ENCODE results near the gene PTTG1. TPM values are rescaled to one million over a fixed set of nuclear protein-coding genes. Genes with fewer than 3 reads are reported as not detected.

Gene PTTG1
- polyA plus RNA-seq, 1 donor (not counting 4 experiments of a cell fraction or from before 2014, with no cell fraction given): 112 TPM

DNA sequence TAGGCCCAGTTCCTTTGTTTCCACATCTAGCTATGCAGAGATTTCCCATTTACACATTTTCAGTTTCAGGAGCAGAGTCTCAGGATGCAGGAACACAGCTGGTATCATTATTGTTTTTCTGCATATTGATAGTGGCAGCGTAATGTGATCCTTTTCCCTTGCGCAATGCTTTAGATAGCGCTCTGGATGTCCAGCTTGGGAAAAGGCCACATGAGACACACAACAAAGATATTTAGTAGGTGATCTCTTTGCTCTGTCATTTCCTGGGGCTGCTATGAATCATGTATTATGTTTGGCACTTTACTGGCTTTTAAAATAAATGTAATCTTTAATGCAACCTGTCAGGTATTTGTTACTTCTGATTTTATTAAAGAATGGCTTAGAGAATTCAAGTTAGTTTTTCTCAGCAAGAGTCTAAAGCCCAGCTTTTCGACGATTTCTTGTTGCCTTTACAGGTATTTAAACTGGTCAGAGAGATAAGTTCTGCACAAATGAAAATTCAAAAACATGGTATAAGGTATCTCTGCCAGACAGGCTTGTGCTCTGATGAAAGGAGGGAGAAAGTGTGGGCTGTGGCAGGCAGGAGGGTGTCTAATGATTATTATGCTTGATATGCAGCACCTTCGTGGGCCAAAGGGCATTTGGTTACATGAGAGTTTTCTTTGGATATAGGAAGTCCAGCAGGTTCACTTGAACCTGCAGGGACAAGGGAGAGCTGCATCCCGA is 42.2 kb downstream of the PTTG1 start:
- no peaks in the 10 kb centered on the region for H3K27me3 ChIP-seq (ENCODE audit: control insufficient read depth, extremely low read depth, insufficient read depth, low read length)
- no peak for TF ChIP-seq EZH2 (IDR thresholded peaks at IDR 0.05; ENCODE audit: low read length)
- TF ChIP-seq, protein P1, sequence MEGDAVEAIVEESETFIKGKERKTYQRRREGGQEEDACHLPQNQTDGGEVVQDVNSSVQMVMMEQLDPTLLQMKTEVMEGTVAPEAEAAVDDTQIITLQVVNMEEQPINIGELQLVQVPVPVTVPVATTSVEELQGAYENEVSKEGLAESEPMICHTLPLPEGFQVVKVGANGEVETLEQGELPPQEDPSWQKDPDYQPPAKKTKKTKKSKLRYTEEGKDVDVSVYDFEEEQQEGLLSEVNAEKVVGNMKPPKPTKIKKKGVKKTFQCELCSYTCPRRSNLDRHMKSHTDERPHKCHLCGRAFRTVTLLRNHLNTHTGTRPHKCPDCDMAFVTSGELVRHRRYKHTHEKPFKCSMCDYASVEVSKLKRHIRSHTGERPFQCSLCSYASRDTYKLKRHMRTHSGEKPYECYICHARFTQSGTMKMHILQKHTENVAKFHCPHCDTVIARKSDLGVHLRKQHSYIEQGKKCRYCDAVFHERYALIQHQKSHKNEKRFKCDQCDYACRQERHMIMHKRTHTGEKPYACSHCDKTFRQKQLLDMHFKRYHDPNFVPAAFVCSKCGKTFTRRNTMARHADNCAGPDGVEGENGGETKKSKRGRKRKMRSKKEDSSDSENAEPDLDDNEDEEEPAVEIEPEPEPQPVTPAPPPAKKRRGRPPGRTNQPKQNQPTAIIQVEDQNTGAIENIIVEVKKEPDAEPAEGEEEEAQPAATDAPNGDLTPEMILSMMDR (optimal IDR thresholded peaks at IDR 0.05 in 1 of 3, IDR thresholded peaks at IDR 0.05 in 1 of 3, conservative IDR thresholded peaks at IDR 0.05 in 1 of 3; ENCODE audit: extremely low read depth in 1 of 3, insufficient read depth in 2 of 3, low read length in 3 of 3): no peak
- no peaks in the 10 kb centered on the region for H3K36me3 ChIP-seq (ENCODE audit: control insufficient read depth in 2 of 2, extremely low read depth in 1 of 2, insufficient read depth in 2 of 2, low read length in 2 of 2)
- no peaks in the 10 kb centered on the region for H4K20me1 ChIP-seq (ENCODE audit: control insufficient read depth, extremely low read depth, insufficient read depth, low read length)
- H3K9me3 ChIP-seq (ENCODE audit: control insufficient read depth, low read depth, low read length): no peaks in the 10 kb centered on the region
- no peak overlapping the region for H3K27ac ChIP-seq (ENCODE audit: control insufficient read depth, insufficient read depth, low read length)
- H3K79me2 ChIP-seq (ENCODE audit: control insufficient read depth, insufficient read depth, low read length): no peaks in the 10 kb centered on the region
- no peak for FAIRE-seq
- DNase-seq (ENCODE audit: low read depth, low spot score): no peak
- H2AFZ ChIP-seq (ENCODE audit: control insufficient read depth, low read length): no peak overlapping the region
- no peak overlapping the region for H3K9ac ChIP-seq (ENCODE audit: control insufficient read depth, extremely low read depth, insufficient read depth, low read length)
- H3K4me1 ChIP-seq (ENCODE audit: control insufficient read depth, extremely low read depth, insufficient read depth, low read length): no peaks in the 10 kb centered on the region
- H3K4me2 ChIP-seq (ENCODE audit: control insufficient read depth, extremely low read depth, insufficient read depth, low read depth, low read length): no peak overlapping the region
- H3K4me3 ChIP-seq (ENCODE audit: control insufficient read depth in 2 of 3, extremely low read depth in 1 of 3, insufficient read depth in 2 of 3, low read depth in 1 of 3, low read length in 3 of 3): no peak overlapping the region
- dilution Hi-C loops (cut with MboI; ENCODE audit: extremely low pct_ligation_motif_present, low sequenced_read_pairs): no loop called here
- H3K9me1 ChIP-seq (ENCODE audit: control insufficient read depth, extremely low read depth, insufficient read depth, low read length): no peaks in the 10 kb centered on the region

DNA sequence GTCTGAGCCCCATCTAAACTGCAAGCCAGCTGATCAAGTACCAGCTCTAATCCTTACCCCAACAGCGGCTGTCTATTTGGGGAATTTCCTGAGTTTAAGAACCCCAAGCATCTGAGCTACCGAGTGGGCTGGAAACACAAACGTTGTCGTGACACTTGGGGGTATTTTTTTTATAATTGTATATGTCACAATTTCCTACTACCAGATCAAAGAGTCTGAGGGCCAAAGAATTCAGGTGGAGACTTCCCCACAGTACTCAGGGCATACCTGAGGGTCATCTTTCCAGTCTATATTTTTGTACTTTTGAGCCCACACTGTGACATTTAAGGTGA is 42.8 kb downstream of the PTTG1 start:
- Histone ChIP-seq H3K4me1 (ENCODE audit: control insufficient read depth, extremely low read depth, insufficient read depth, low read length) (no peaks in the 10 kb centered on the region), H3K79me2 (ENCODE audit: control insufficient read depth, insufficient read depth, low read length) (no peaks in the 10 kb centered on the region), H3K9me3 (ENCODE audit: control insufficient read depth, low read depth, low read length) (no peaks in the 10 kb centered on the region), H2AFZ (ENCODE audit: control insufficient read depth, low read length) (no peak overlapping the region), H3K4me2 (ENCODE audit: control insufficient read depth, extremely low read depth, insufficient read depth, low read depth, low read length) (no peak overlapping the region), H3K27me3 (ENCODE audit: control insufficient read depth, extremely low read depth, insufficient read depth, low read length) (no peaks in the 10 kb centered on the region), H4K20me1 (ENCODE audit: control insufficient read depth, extremely low read depth, insufficient read depth, low read length) (no peaks in the 10 kb centered on the region), H3K27ac (ENCODE audit: control insufficient read depth, insufficient read depth, low read length) (no peak overlapping the region), H3K9me1 (ENCODE audit: control insufficient read depth, extremely low read depth, insufficient read depth, low read length) (no peaks in the 10 kb centered on the region), H3K36me3 (ENCODE audit: control insufficient read depth in 2 of 2, extremely low read depth in 1 of 2, insufficient read depth in 2 of 2, low read length in 2 of 2) (no peaks in the 10 kb centered on the region), H3K9ac (ENCODE audit: control insufficient read depth, extremely low read depth, insufficient read depth, low read length) (no peak overlapping the region), H3K4me3 (ENCODE audit: control insufficient read depth in 2 of 3, extremely low read depth in 1 of 3, insufficient read depth in 2 of 3, low read depth in 1 of 3, low read length in 3 of 3) (no peak overlapping the region)
- DNase-seq (ENCODE audit: low read depth, low spot score) (no peak), FAIRE-seq (no peak)
- dilution Hi-C loops (cut with MboI; ENCODE audit: extremely low pct_ligation_motif_present, low sequenced_read_pairs): no loop called here
- no peak for TF ChIP-seq EZH2 (IDR thresholded peaks at IDR 0.05; ENCODE audit: low read length)
- TF ChIP-seq, protein P1 (optimal IDR thresholded peaks at IDR 0.05 in 1 of 3, IDR thresholded peaks at IDR 0.05 in 1 of 3, conservative IDR thresholded peaks at IDR 0.05 in 1 of 3; ENCODE audit: extremely low read depth in 1 of 3, insufficient read depth in 2 of 3, low read length in 3 of 3): no peak
